ENCODE results near the gene TUBA1C. TPM values are rescaled to one million over a fixed set of nuclear protein-coding genes. Genes with fewer than 3 reads are reported as not detected.
A peak's percentile ranks its signal among the peaks of the same experiment; 100 is the strongest.

TUBA1C gene
- total and polyA plus RNA-seq, 9 of the 15 experiments (the other 6 are each of a cell fraction or from before 2014, with no cell fraction given): 755 to 3,012 (median 914) TPM

DNA sequence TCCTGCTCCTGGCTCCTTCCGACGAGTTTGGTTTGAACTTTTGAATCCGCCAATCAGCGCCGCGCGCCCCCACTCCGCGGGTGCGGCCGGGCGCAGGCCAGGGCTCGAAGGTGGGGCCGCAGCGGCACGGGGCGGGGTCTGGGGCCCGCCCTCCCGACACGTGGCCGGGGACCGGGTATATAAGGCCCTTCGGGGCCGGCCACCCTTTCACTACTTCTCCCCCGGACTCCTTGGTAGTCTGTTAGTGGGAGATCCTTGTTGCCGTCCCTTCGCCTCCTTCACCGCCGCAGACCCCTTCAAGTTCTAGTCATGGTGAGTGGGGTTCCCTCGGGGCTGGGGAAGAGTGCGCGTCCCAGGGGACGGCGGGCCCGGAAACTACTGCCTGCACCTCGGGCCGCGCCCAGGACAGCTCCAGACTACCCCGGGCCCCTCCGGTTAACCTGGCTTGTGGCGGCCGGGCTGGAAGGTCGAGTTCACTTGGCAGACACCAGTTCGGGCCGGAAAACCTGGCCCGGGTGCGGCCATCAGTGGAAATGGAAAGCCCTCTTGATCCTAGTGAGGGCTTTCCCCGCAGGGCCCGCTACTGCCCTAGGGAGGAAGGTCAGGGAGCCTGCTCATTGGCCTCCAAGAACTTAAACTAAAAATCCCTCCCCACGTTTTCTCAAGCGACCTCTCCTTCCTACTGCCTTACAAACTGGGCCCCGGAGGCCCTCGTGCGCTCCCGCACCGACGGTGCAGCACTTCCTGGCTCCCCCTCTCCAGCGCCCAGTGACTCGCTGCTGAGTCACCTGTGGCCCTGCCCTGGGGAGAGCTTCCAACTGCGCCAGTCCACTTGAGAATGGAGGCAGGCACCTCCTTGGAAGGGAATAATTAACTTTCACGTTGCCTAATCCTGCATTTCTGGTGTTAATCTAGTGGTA is at the start of gene TUBA1C (continued):
- no peak for TF ChIP-seq ARHGAP35 (IDR thresholded peaks at IDR 0.05; ENCODE audit: partially characterized antibody)
- no peak for TF ChIP-seq SREBF1 (IDR thresholded peaks at IDR 0.05; ENCODE audit: borderline replicate concordance, low read depth, low read length)
- no peak for TF ChIP-seq HMBOX1 (IDR thresholded peaks at IDR 0.05)
- TF ChIP-seq PHTF2 (CRISPR knock-in tag; IDR thresholded peaks at IDR 0.05): no peak
- TF ChIP-seq JUN (IDR thresholded peaks at IDR 0.05; ENCODE audit: borderline replicate concordance, low read depth, low read length): peak; percentile 79
- no peak for TF ChIP-seq JUN (CRISPR knock-in tag; IDR thresholded peaks at IDR 0.05; ENCODE audit: borderline replicate concordance)
- TF ChIP-seq TRIM24 (IDR thresholded peaks at IDR 0.05): no peak
- peak; percentile 10 to 11; a peak in 1 of 4 replicates for TF ChIP-seq RAD21 (CRISPR knock-in tag; conservative IDR thresholded peaks at IDR 0.05 in 1 of 2, IDR thresholded peaks at IDR 0.05 in 1 of 2)
- peak; percentile 68; the same call in 1 of the 2 replicates for TF ChIP-seq TOE1 (IDR thresholded peaks at IDR 0.05; ENCODE audit: borderline replicate concordance)
- TF ChIP-seq TOE1 (CRISPR knock-in tag; IDR thresholded peaks at IDR 0.05; ENCODE audit: borderline replicate concordance, low read depth): peak; percentile 94
- no peak for TF ChIP-seq RFX1 (IDR thresholded peaks at IDR 0.05)
- TF ChIP-seq SRSF3 (IDR thresholded peaks at IDR 0.05; ENCODE audit: insufficient read depth, low read length): peak; percentile 94; the same call in 1 of the 2 replicates
- TF ChIP-seq CHD1 (IDR thresholded peaks at IDR 0.05; ENCODE audit: low read length): peak; percentile 96
- TF ChIP-seq RNF2 (IDR thresholded peaks at IDR 0.05): peak; percentile 11
- peak; percentile 40; the same call in 1 of the 2 replicates for TF ChIP-seq LCOR (CRISPR knock-in tag; IDR thresholded peaks at IDR 0.05)
- TF ChIP-seq TCF7 (IDR thresholded peaks at IDR 0.05; ENCODE audit: borderline replicate concordance): no peak
- no peak for TF ChIP-seq ZNF133 (CRISPR knock-in tag; IDR thresholded peaks at IDR 0.05)
- no peak for TF ChIP-seq ZNF217 (CRISPR knock-in tag; IDR thresholded peaks at IDR 0.05)
- 0 out of 2 replicates have a peak, but pooled peaks have one; percentile 3 for TF ChIP-seq NR2C1 (IDR thresholded peaks at IDR 0.05)
- no peak for TF ChIP-seq NR2C1 (tag; IDR thresholded peaks at IDR 0.05)
- TF ChIP-seq RUNX1 (IDR thresholded peaks at IDR 0.05; ENCODE audit: low read depth): 0 out of 2 replicates have a peak, but pooled peaks have one; percentile 50
- TF ChIP-seq SREBF2 (CRISPR knock-in tag; IDR thresholded peaks at IDR 0.05): no peak
- TF ChIP-seq ZFP1 (CRISPR knock-in tag; IDR thresholded peaks at IDR 0.05): no peak; the same call in 1 of the 2 replicates
- TF ChIP-seq, protein P1, sequence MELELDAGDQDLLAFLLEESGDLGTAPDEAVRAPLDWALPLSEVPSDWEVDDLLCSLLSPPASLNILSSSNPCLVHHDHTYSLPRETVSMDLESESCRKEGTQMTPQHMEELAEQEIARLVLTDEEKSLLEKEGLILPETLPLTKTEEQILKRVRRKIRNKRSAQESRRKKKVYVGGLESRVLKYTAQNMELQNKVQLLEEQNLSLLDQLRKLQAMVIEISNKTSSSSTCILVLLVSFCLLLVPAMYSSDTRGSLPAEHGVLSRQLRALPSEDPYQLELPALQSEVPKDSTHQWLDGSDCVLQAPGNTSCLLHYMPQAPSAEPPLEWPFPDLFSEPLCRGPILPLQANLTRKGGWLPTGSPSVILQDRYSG (tag; conservative IDR thresholded peaks at IDR 0.05; ENCODE audit: low read depth): no peak
- peak in 1 of 2 experiments; percentile 26; a peak in 1 of 4 replicates for TF ChIP-seq FOXK2 (conservative IDR thresholded peaks at IDR 0.05 in 1 of 2, IDR thresholded peaks at IDR 0.05 in 1 of 2; ENCODE audit: low read depth in 2 of 2)
- TF ChIP-seq ZNF274 (IDR thresholded peaks at IDR 0.05; ENCODE audit: borderline replicate concordance, low read depth, low read length): no peak
- no peak for TF ChIP-seq POLR3A (IDR thresholded peaks at IDR 0.05; ENCODE audit: borderline replicate concordance, extremely low read depth, insufficient read depth, insufficient read length)

Measured in K562 (cell line).